Tibial artery (tissue), 4 donors: ENCODE measurements around the gene UNC13C.

Experiments used
- DNase-seq, 2 donors: peaks; one replicate each; pipeline ENCODE4 v3.0.0-alpha.2; 2019
- H3K27ac ChIP-seq, 2 donors: fragments of 200-600 bp; sonication (generic) in 1 of 2; 1 replicate in 1 of 2; 2 replicates in 1 of 2; pipeline ENCODE4 v1.5.1; 2018 to 2019; ENCODE audit warnings: mild to moderate bottlenecking in 1 of 2
- H3K27me3 ChIP-seq, 2 donors: fragments of 200-600 bp; sonication (generic) in 1 of 2; one replicate each; pipeline versions ENCODE4 v1.5.1 to v1.6.0; 2016 to 2019
- H3K36me3 ChIP-seq, 3 donors: fragments of 200-600 bp; sonication (generic) in 2 of 3; one replicate each; pipeline ENCODE4 v1.5.1; 2016 to 2019; ENCODE audit warnings: mild to moderate bottlenecking in 2 of 3
- H3K4me1 ChIP-seq, 4 donors: fragments of 200-600 bp; sonication (generic) in 2 of 4; 1 replicate in 3 of 4; 2 replicates in 1 of 4; pipeline ENCODE4 v1.5.1; 2016 to 2019
- H3K4me3 ChIP-seq, 2 donors: fragments of 200-600 bp; sonication (generic) in 1 of 2; 1 replicate in 1 of 2; 2 replicates in 1 of 2; pipeline ENCODE4 v1.5.1; 2018 to 2019; ENCODE audit warnings: mild to moderate bottlenecking in 2 of 2
- H3K9me3 ChIP-seq, 3 donors: fragments of 200-600 bp; sonication (generic) in 1 of 3; one replicate each; pipeline ENCODE4 v1.5.1; 2016 to 2019
- CTCF ChIP-seq, 2 experiments: fragments of 200-600 bp in 1 of 2; fragments of 450-650 bp in 1 of 2; IDR thresholded peaks; one replicate each; pipeline ENCODE4 v1.5.1; 2017 to 2019; ENCODE audit warnings: antibody characterized with exemption in 2 of 2, mild to moderate bottlenecking in 1 of 2, moderate library complexity in 1 of 2
- intact Hi-C: fragments of 100-400 bp; cut with DNase I; formaldehyde crosslinking; loops from one replicate; pipeline ENCODE4 v1.15.0; 2023; ENCODE audit warnings: low total_unique reads

Gene UNC13C

GRCh38 chr15:54599386-54599785 is 621.1 kb downstream of the UNC13C start:
- Histone ChIP-seq H3K27me3 (no peaks in the 10 kb centered on the region), H3K9me3 (no peaks in the 10 kb centered on the region), H3K4me1 (no peaks in the 10 kb centered on the region), H3K36me3 (no peaks in the 10 kb centered on the region), H3K27ac (no peak overlapping the region), H3K4me3 (no peak overlapping the region)
- DNase-seq, result no peak
- intact Hi-C loops, result no loop called here
- TF ChIP-seq CTCF (IDR thresholded peaks at IDR 0.05), result no peak

GRCh38 chr15:54605043-54605442 is 626.8 kb downstream of the UNC13C start:
- Histone ChIP-seq H3K4me1 (no peaks in the 10 kb centered on the region), H3K27ac (no peak overlapping the region), H3K27me3 (no peaks in the 10 kb centered on the region), H3K36me3 (no peaks in the 10 kb centered on the region), H3K9me3 (no peaks in the 10 kb centered on the region), H3K4me3 (no peak overlapping the region)
- no peak for TF ChIP-seq CTCF (IDR thresholded peaks at IDR 0.05)
- no peak for DNase-seq
- intact Hi-C loops, result no loop called here

GRCh38 chr15:54605556-54605955 is 627.3 kb downstream of the UNC13C start:
- no peak overlapping the region for H3K4me3 ChIP-seq
- DNase-seq, result no peak
- H3K4me1 ChIP-seq, result no peaks in the 10 kb centered on the region
- H3K36me3 ChIP-seq, result no peaks in the 10 kb centered on the region
- H3K27me3 ChIP-seq, result no peaks in the 10 kb centered on the region
- H3K9me3 ChIP-seq, result no peaks in the 10 kb centered on the region
- intact Hi-C loops, result no loop called here
- TF ChIP-seq CTCF (IDR thresholded peaks at IDR 0.05), result no peak
- no peak overlapping the region for H3K27ac ChIP-seq

- H3K9me3 ChIP-seq, result no peaks in the 10 kb centered on the region
- H3K27ac ChIP-seq, result no peak overlapping the region
- H3K4me3 ChIP-seq, result no peak overlapping the region
- no peaks in the 10 kb centered on the region for H3K36me3 ChIP-seq
- TF ChIP-seq CTCF (IDR thresholded peaks at IDR 0.05), result no peak
- intact Hi-C loops, result no loop called here
- H3K4me1 ChIP-seq, result no peaks in the 10 kb centered on the region
- no peak for DNase-seq
- no peaks in the 10 kb centered on the region for H3K27me3 ChIP-seq
Measured at GRCh38 chr15:54608876-54609835, 630.9 kb downstream of the UNC13C start.

- no peak for DNase-seq
- no peak overlapping the region for H3K4me3 ChIP-seq
- no peak for TF ChIP-seq CTCF (IDR thresholded peaks at IDR 0.05)
- intact Hi-C loops, result no loop called here
- H3K4me1 ChIP-seq, result no peaks in the 10 kb centered on the region
- no peaks in the 10 kb centered on the region for H3K9me3 ChIP-seq
- H3K36me3 ChIP-seq, result no peaks in the 10 kb centered on the region
- H3K27me3 ChIP-seq, result no peaks in the 10 kb centered on the region
- no peak overlapping the region for H3K27ac ChIP-seq
Measured at GRCh38 chr15:54618120-54618519, 639.9 kb downstream of the UNC13C start.
